Measurements from ENCODE around the gene REG4.
A peak's percentile ranks its signal among the peaks of the same experiment; 100 is the strongest.
"Not testable (repeated sequence)": the region's sequence is repeated elsewhere in the genome, so short reads cannot be mapped to it uniquely, and the experiment has no call there.

REG4 gene

GRCh38 chr1:119805746-119806145, 5.5 kb downstream of the REG4 start:
- DNase-seq: no peak

DNA sequence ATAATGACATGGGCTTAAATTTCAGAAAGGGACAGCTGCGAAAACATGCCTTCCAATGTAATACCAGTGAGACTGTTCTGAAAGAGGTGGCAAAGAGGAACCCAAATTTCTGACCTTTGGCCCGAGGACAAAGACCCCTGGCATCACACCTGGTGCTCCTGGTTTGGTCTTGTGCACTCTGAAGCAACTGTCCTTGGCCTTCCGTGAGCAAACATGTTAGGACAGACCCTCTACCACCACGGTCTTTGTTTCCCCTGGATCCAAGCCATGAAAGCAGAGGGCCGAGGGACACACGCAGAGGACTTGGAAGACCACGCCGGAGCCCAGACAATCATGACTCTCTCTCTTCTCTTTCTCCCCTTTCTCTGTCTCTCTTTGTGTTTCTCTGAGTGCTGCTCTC, 6.0 kb downstream of the REG4 start:
- DNase-seq: no peak

DNA sequence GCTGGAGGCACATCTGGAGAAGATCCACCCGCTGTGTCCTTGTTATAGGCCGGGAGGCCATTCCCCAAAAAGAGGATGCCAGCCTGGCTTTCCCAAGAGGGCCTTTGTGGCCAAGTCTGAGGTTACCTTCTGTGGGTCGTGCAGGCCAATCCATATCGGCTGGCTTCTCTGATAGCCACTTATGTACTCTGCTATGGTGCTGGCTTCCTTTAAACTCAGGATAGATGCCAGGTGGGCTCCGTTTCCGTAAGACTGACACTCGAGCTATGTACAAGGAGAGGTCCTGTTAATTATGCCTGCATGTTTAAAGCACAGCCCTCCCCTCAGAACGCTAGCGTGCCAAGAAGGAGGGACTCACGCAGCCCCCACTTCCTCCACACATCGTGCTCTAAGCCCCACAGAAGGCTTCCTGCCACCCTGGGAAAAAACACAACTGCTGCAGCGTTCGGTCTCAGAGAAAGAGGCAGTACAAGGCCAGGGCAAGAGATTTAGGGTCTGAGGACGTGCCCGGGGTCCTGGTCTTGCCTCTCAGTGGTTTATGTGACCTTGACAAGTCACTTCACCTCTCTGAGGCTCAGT, 11.6 kb downstream of the REG4 start:
- no peak for DNase-seq

GRCh38 chr1:119799003-119799402, 12.3 kb downstream of the REG4 start:
- DNase-seq: no peak

DNA sequence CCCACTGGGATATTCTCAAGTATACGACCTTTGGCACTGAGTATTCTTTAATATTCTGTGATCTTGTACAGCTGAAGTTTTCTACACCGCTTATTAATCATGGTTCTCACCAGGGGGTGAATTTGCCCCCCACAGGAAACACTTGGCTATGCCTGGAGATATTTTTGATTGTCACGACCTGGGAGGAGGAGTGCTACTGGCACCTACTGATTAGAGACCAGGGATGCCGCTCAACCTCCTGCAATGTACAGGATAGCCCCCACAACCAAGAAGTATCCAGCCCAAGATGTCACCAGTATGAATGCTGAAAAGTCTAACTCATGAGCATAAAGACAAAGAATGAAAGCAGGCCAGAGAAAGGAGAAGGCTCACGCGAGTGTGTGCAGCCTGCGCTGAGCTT, 13.7 kb downstream of the REG4 start:
- no peak for DNase-seq

DNA sequence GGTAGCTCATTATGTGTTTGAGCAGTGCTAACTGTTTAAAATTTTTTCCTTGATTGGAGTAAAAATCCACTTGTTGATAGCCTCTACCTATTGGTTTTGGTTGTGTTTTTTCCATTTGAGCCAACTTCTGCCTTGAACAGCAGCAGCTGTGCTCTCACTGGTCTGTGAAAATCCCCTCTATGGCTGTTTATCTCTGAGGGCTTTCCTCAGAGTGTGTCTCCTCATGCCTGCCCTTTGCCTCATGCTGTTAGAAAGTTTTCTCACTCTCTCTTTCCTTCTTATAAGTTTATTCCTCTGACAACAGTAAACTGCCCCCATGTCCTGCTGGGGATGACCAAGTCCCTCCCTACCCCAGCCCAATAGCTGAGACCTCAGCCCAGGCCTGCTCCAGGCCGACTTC, 14.1 kb downstream of the REG4 start:
- DNase-seq: no peak

DNA sequence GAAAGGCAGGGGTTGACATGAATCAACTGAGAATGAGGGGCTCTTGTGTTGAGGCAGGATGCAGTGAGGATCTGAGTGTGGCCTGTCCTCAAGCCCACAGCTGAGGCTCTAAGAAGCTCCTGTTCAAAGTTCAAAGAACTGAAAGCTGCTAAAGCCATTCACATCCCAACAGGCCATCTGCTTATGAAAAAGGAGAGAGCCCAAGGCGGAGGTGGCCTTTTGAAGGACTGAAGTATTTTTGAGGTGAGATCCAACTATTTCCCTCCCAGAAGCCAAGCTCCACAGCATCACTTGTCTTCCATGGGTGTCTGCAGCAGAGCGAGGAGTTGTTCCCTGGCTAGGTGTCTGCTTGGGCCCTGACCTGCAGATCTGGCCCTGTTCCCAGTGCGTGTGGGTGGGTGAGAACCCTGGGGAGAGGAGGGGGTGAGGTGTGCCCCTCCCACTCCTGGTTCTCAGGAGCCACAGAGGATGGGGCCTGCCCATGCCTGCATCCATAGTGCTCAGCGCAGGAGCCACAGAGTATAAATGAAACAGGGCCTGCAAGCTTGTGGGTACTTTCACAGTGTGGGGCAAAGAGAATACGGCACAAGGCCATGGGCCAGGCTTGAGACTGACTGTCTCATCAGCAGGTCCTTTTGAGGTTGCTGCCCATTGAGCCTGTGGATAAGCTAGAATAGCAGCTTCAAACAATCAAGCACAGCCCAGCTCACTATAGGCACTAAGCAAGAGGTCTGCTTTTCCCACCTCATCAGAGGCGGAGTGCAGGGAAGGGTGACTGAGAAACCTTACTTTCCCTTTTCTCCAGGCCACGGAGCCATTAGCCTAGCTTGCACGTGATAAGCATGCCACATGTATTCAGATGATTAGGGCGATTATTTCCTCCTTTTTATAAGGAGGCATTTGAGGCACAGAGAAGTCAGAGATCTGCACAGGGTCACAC, 15.7 kb downstream of the REG4 start:
- DNase-seq: no peak

GRCh38 chr1:119794876-119795240, 16.4 kb downstream of the REG4 start:
- no peak for DNase-seq

DNA sequence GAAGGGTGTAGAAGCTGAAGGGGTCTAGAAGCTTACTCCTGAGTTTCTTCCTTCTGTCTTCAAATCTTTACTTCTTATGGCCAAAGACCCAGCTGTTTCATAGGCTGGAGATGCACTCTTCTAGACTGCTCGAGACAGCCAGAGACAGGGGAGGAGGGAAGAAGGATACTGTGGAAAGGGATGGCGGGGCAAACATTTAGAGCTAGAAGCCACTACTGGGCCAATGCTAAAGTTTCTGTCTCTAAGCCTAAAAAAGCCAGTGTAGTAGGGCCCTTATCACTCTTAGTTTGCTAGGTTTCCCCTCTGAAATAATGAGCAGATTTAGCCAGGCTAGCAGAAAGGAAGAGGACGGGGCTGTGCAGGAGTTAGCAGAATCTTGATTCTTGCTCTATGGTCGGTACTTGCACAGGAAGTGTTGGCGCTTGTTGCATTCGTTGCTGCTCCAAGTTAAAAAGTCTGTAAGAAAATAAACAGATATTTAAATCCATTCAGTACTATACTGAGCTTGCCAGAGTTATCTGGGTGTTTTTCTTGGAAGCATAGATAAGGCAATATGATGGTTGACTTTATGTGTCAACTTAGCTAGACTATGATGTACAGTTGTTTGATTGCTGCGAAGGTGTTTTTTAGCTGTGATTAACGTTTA, 16.9 kb downstream of the REG4 start:
- DNase-seq: no peak

GRCh38 chr1:119791377-119791776, 19.9 kb downstream of the REG4 start:
- DNase-seq: no peak

GRCh38 chr1:119790451-119791198, 20.6 kb downstream of the REG4 start:
- no peak for DNase-seq

GRCh38 chr1:119787776-119788175, 23.5 kb downstream of the REG4 start:
- no peak for DNase-seq

DNA sequence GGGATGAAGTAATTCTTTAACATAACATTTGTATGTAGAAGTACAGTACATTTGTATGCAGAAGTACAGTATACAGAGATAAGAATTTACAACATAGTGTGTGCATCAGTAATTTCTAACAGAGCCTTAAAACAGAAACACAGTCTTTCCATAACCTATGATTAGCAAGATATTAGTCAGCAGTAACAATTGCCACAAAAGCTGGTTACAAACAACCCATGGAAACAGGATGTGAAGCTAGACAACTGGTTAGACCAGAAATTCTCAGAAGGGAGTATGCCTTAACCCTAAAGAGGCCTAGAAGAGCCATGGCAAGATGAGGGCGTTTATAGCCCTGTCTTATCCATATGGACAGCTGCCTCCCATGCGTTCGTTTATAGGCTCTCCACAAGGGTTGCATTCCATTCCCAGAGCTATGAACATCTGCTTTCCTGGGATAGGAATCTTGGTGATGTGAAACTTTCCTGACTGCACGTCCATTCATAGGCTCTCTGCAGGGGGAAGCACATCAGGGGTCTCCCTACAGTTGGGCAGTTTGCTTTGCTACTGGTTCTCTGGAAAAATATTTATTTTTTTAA, 24.7 kb downstream of the REG4 start:
- not testable (repeated sequence) for DNase-seq

- DNase-seq: not testable (repeated sequence)
Observed at GRCh38 chr1:119786046-119786445, 25.2 kb downstream of the REG4 start.

- no peak for DNase-seq
Observed at GRCh38 chr1:119784191-119784781, 27.0 kb downstream of the REG4 start.

- DNase-seq: no peak
Observed at GRCh38 chr1:119783354-119784185, 27.7 kb downstream of the REG4 start.

- no peak for DNase-seq
Observed at GRCh38 chr1:119782631-119783325, 28.5 kb downstream of the REG4 start.

DNA sequence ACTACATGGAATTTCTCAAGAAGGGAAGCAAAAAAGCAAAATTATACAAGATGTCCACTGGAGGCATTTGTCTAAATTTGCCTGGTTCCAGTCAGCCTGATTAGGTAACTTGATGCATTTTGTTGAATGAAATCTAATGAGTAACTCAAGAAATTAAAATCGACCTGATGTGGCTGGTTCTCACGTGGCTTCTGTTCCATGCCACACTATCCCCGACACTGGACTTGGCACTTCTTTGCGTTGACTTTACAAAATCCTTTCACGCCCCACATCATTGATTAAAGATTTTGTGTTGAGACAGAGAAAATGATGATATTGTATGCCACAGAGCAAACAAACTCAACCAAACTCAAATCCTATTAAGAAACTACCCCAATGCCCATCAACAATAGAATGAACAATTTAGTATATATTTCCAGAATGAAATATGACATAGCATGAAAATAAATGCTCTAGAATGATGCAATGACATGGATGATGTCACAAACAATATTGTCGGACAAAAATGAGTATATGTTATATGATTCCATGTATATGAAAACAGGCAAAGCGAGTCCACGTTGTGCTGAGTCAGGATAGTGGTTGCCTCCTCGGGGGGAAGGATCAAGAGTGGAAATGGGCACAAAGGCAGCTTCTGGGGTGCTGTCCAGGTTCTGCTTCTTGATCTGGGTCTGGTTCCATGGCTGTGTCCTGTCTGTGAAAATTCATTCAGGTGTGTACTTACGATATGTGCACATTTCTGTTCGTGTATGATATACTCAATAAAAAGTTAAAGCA, 29.6 kb downstream of the REG4 start:
- no peak for DNase-seq

- DNase-seq: peak; percentile 5
Observed at GRCh38 chr1:119779869-119780356, 31.3 kb downstream of the REG4 start.

All from NCI-H1092 treated with DMSO at 0.1 percent for 48 hours (cell line).